ENCODE results near the gene BAX.
"Not testable (repeated sequence)": the region's sequence is repeated elsewhere in the genome, so short reads cannot be mapped to it uniquely, and the experiment has no call there.

The BAX gene

GRCh38 chr19:48954595-48955307, at the start of gene BAX:
TSS of gene BAX (plus strand) at chr19:48954875. CDS start at chr19:48954929, 54 bp downstream.
- in situ Hi-C loops (cut with MboI; ENCODE audit: low pct_unique_long_range_greater_than_20kb, low sequenced_read_pairs, unreplicated experiment) = loop anchor here (25.0 kb wide), 2 partner anchors 92 to 317 kb away; partner anchors contain the start of genes CA11, DBP, PLEKHA4 and PPP1R15A
- no peak for TF ChIP-seq CTCF (IDR thresholded peaks at IDR 0.05; ENCODE audit: extremely low read depth, insufficient read depth, missing control alignments)
- DNase-seq (ENCODE audit: low spot score) = peak; percentile 98

- in situ Hi-C loops (cut with MboI; ENCODE audit: low pct_unique_long_range_greater_than_20kb, low sequenced_read_pairs, unreplicated experiment) = no loop called here
- TF ChIP-seq CTCF (IDR thresholded peaks at IDR 0.05; ENCODE audit: extremely low read depth, insufficient read depth, missing control alignments) = no peak
- DNase-seq (ENCODE audit: low spot score) = no peak
These were observed 49.0 kb upstream of the BAX start for GRCh38 chr19:48905664-48906063.

GRCh38 chr19:48906324-48906723, 48.4 kb upstream of the BAX start:
- in situ Hi-C loops (cut with MboI; ENCODE audit: low pct_unique_long_range_greater_than_20kb, low sequenced_read_pairs, unreplicated experiment) = no loop called here
- TF ChIP-seq CTCF (IDR thresholded peaks at IDR 0.05; ENCODE audit: extremely low read depth, insufficient read depth, missing control alignments) = no peak
- DNase-seq (ENCODE audit: low spot score) = no peak

- no peak for DNase-seq (ENCODE audit: low spot score)
- TF ChIP-seq CTCF (IDR thresholded peaks at IDR 0.05; ENCODE audit: extremely low read depth, insufficient read depth, missing control alignments) = no peak
- in situ Hi-C loops (cut with MboI; ENCODE audit: low pct_unique_long_range_greater_than_20kb, low sequenced_read_pairs, unreplicated experiment) = no loop called here
These were observed 47.0 kb upstream of the BAX start for GRCh38 chr19:48907671-48908070.

GRCh38 chr19:48909424-48910077, 45.1 kb upstream of the BAX start:
- DNase-seq (ENCODE audit: low spot score); in situ Hi-C loops (cut with MboI; ENCODE audit: low pct_unique_long_range_greater_than_20kb, low sequenced_read_pairs, unreplicated experiment): not testable (repeated sequence)

- DNase-seq (ENCODE audit: low spot score) = no peak
- TF ChIP-seq CTCF (IDR thresholded peaks at IDR 0.05; ENCODE audit: extremely low read depth, insufficient read depth, missing control alignments) = no peak
- in situ Hi-C loops (cut with MboI; ENCODE audit: low pct_unique_long_range_greater_than_20kb, low sequenced_read_pairs, unreplicated experiment) = no loop called here
These were observed 43.9 kb upstream of the BAX start for GRCh38 chr19:48910803-48911202.

Measured in GM13977 (cell line).